Activated naive CD4-positive, alpha-beta T cell treated with anti-CD3 and anti-CD28 coated beads for 36 hours (primary cell): ENCODE measurements around the gene PRUNE2. TPM values are rescaled to one million over a fixed set of nuclear protein-coding genes. Genes with fewer than 3 reads are reported as not detected.
"Not testable (repeated sequence)": the region's sequence is repeated elsewhere in the genome, so short reads cannot be mapped to it uniquely, and the experiment has no call there.

Experiments used
- CTCF ChIA-PET: fragments of 350-600 bp; sonication (Branson Sonifier 250); formaldehyde crosslinking; loops from one replicate; lab custom pipeline; 2021; ENCODE audit warnings: antibody characterized with exemption; lab: Charles Lee
- DNase-seq: peaks from one replicate; pipeline ENCODE4 v3.0.0-alpha.2; 2020
- H3K27ac Mint-ChIP-seq: one replicate; pipeline ENCODE4 v1.8.0; 2021; ENCODE audit warnings: mild to moderate bottlenecking, mixed read lengths
- H3K27me3 Mint-ChIP-seq: one replicate; pipeline ENCODE4 v1.8.0; 2021; ENCODE audit warnings: low read depth, mixed read lengths
- H3K36me3 Mint-ChIP-seq: one replicate; pipeline ENCODE4 v1.8.0; 2021; ENCODE audit warnings: low read depth, mixed read lengths
- H3K4me1 Mint-ChIP-seq: one replicate; pipeline ENCODE4 v1.8.0; 2021; ENCODE audit warnings: low read depth, mixed read lengths
- H3K4me3 Mint-ChIP-seq: one replicate; pipeline ENCODE4 v1.8.0; 2021; ENCODE audit warnings: mild to moderate bottlenecking, moderate library complexity, mixed read lengths
- H3K9me3 Mint-ChIP-seq: one replicate; pipeline ENCODE4 v1.8.0; 2021; ENCODE audit warnings: mixed read lengths
- intact Hi-C: fragments of 100-400 bp; cut with micrococcal nuclease; formaldehyde crosslinking; loops from one replicate; pipeline ENCODE4 v1.15.1; 2023
- total RNA-seq, 2 experiments: library from RNA; stranded (reverse); gene quantifications; one replicate each; pipeline ENCODE4 v1.2.3, GENCODE V29; 2021

The PRUNE2 gene
- total RNA-seq, 2 experiments from 2014 or later, result 0.38 TPM; not detected in 1

- Mint-ChIP-seq H3K27ac (no peak overlapping the region), H3K4me3 (no peak overlapping the region), H3K9me3 (no peaks in the 10 kb centered on the region), H3K27me3 (no peaks in the 10 kb centered on the region), H3K36me3 (no peaks in the 10 kb centered on the region), H3K4me1 (no peaks in the 10 kb centered on the region)
- CTCF ChIA-PET, result no interaction called here
- DNase-seq, result no peak
- intact Hi-C loops, result no loop called here
Observed at GRCh38 chr9:76882686-76883085, 23.2 kb downstream of the PRUNE2 start.

GRCh38 chr9:76880210-76880609 is 25.7 kb downstream of the PRUNE2 start:
- Mint-ChIP-seq H3K4me3 (no peak overlapping the region), H3K4me1 (no peaks in the 10 kb centered on the region), H3K27me3 (no peaks in the 10 kb centered on the region), H3K9me3 (no peaks in the 10 kb centered on the region), H3K27ac (no peak overlapping the region), H3K36me3 (no peaks in the 10 kb centered on the region)
- intact Hi-C loops, result no loop called here
- DNase-seq, result no peak
- CTCF ChIA-PET, result no interaction called here

- H3K4me3 Mint-ChIP-seq, result no peak overlapping the region
- H3K27me3 Mint-ChIP-seq, result no peaks in the 10 kb centered on the region
- no peaks in the 10 kb centered on the region for H3K4me1 Mint-ChIP-seq
- CTCF ChIA-PET, result no interaction called here
- intact Hi-C loops, result no loop called here
- no peaks in the 10 kb centered on the region for H3K9me3 Mint-ChIP-seq
- DNase-seq, result no peak
- H3K27ac Mint-ChIP-seq, result no peak overlapping the region
- H3K36me3 Mint-ChIP-seq, result no peaks in the 10 kb centered on the region
Observed at GRCh38 chr9:76878933-76879332, 27.0 kb downstream of the PRUNE2 start.

- Mint-ChIP-seq H3K4me1 (no peaks in the 10 kb centered on the region), H3K27ac (no peak overlapping the region), H3K4me3 (no peak overlapping the region), H3K27me3 (no peaks in the 10 kb centered on the region), H3K36me3 (no peaks in the 10 kb centered on the region), H3K9me3 (no peaks in the 10 kb centered on the region)
- intact Hi-C loops, result no loop called here
- CTCF ChIA-PET, result no interaction called here
- DNase-seq, result no peak
Observed at GRCh38 chr9:76877961-76878360, 28.0 kb downstream of the PRUNE2 start.

- intact Hi-C loops, result no loop called here
- Mint-ChIP-seq H3K4me3 (no peak overlapping the region), H3K9me3 (no peaks in the 10 kb centered on the region), H3K27ac (no peak overlapping the region), H3K36me3 (no peaks in the 10 kb centered on the region), H3K4me1 (no peaks in the 10 kb centered on the region), H3K27me3 (peaks cover 2% of the 10 kb centered on the region)
- no peak for DNase-seq
- CTCF ChIA-PET, result no interaction called here
Observed at GRCh38 chr9:76876098-76876497, 29.8 kb downstream of the PRUNE2 start.

GRCh38 chr9:76873821-76874220 is 32.1 kb downstream of the PRUNE2 start:
- no peak overlapping the region for H3K27ac Mint-ChIP-seq
- H3K27me3 Mint-ChIP-seq, result peaks cover 14% of the 10 kb centered on the region
- no peaks in the 10 kb centered on the region for H3K4me1 Mint-ChIP-seq
- H3K9me3 Mint-ChIP-seq, result no peaks in the 10 kb centered on the region
- CTCF ChIA-PET, result no interaction called here
- H3K4me3 Mint-ChIP-seq, result no peak overlapping the region
- H3K36me3 Mint-ChIP-seq, result no peaks in the 10 kb centered on the region
- no peak for DNase-seq
- intact Hi-C loops, result no loop called here

GRCh38 chr9:76873056-76873792 is 32.7 kb downstream of the PRUNE2 start:
- CTCF ChIA-PET, result no interaction called here
- no peak overlapping the region for H3K4me3 Mint-ChIP-seq

GRCh38 chr9:76868897-76869296 is 37.0 kb downstream of the PRUNE2 start:
- no peaks in the 10 kb centered on the region for H3K9me3 Mint-ChIP-seq
- intact Hi-C loops, result no loop called here
- H3K4me3 Mint-ChIP-seq, result no peak overlapping the region
- no peak overlapping the region for H3K27ac Mint-ChIP-seq
- peaks cover 6% of the 10 kb centered on the region for H3K4me1 Mint-ChIP-seq
- CTCF ChIA-PET, result no interaction called here
- no peaks in the 10 kb centered on the region for H3K36me3 Mint-ChIP-seq
- DNase-seq, result no peak
- H3K27me3 Mint-ChIP-seq, result peaks cover 28% of the 10 kb centered on the region

More at GRCh38 chr9:76873056-76873792, 32.7 kb downstream of the PRUNE2 start:
- Mint-ChIP-seq H3K4me1 (no peaks in the 10 kb centered on the region), H3K36me3 (no peaks in the 10 kb centered on the region), H3K9me3 (no peaks in the 10 kb centered on the region), H3K27ac (no peak overlapping the region), H3K27me3 (peaks cover 17% of the 10 kb centered on the region)
- DNase-seq, result no peak
- intact Hi-C loops, result no loop called here

- Mint-ChIP-seq H3K9me3 (no peaks in the 10 kb centered on the region), H3K27ac (no peak overlapping the region), H3K4me3 (no peak overlapping the region), H3K4me1 (peaks cover 6% of the 10 kb centered on the region), H3K36me3 (no peaks in the 10 kb centered on the region), H3K27me3 (peaks cover 26% of the 10 kb centered on the region)
- CTCF ChIA-PET, result no interaction called here
- intact Hi-C loops, result no loop called here
- DNase-seq, result no peak
Observed at GRCh38 chr9:76866689-76867088, 39.2 kb downstream of the PRUNE2 start.

- Mint-ChIP-seq H3K27me3 (peaks cover 15% of the 10 kb centered on the region), H3K4me3 (no peak overlapping the region), H3K27ac (no peak overlapping the region), H3K36me3 (no peaks in the 10 kb centered on the region), H3K4me1 (peaks cover 6% of the 10 kb centered on the region), H3K9me3 (no peaks in the 10 kb centered on the region)
- no peak for DNase-seq
- CTCF ChIA-PET, result no interaction called here
- intact Hi-C loops, result no loop called here
Observed at GRCh38 chr9:76863832-76864231, 42.1 kb downstream of the PRUNE2 start.

- Mint-ChIP-seq H3K9me3 (peaks cover 5% of the 10 kb centered on the region), H3K4me3 (no peak overlapping the region), H3K4me1 (no peaks in the 10 kb centered on the region), H3K36me3 (no peaks in the 10 kb centered on the region), H3K27ac (no peak overlapping the region), H3K27me3 (peaks cover 3% of the 10 kb centered on the region)
- intact Hi-C loops, result no loop called here
- CTCF ChIA-PET, result no interaction called here
- no peak for DNase-seq
Observed at GRCh38 chr9:76859860-76860259, 46.1 kb downstream of the PRUNE2 start.

- H3K36me3 Mint-ChIP-seq, CTCF ChIA-PET, H3K4me1 Mint-ChIP-seq, H3K4me3 Mint-ChIP-seq, H3K9me3 Mint-ChIP-seq, H3K27me3 Mint-ChIP-seq, DNase-seq, intact Hi-C loops, H3K27ac Mint-ChIP-seq: not testable (repeated sequence)
Observed at GRCh38 chr9:76858248-76858647, 47.7 kb downstream of the PRUNE2 start.

- CTCF ChIA-PET, result no interaction called here
- Mint-ChIP-seq H3K27ac (no peak overlapping the region), H3K27me3 (peaks cover 3% of the 10 kb centered on the region), H3K4me1 (no peaks in the 10 kb centered on the region), H3K4me3 (no peak overlapping the region), H3K9me3 (peaks cover 5% of the 10 kb centered on the region), H3K36me3 (no peaks in the 10 kb centered on the region)
- intact Hi-C loops, result no loop called here
- no peak for DNase-seq
Observed at GRCh38 chr9:76856016-76856415, 49.9 kb downstream of the PRUNE2 start.
